SK-N-SH (cell line): ENCODE data around the gene AUTS2.

ENCODE experiments used
- CTCF ChIP-seq: fragments of 200-600 bp; sonication (generic); IDR thresholded peaks from 2 replicates; pipeline ENCODE4 v1.6.1; 2017; ENCODE audit warnings: antibody characterized with exemption, mild to moderate bottlenecking, moderate library complexity
- POLR2AphosphoS5 ChIP-seq: IDR thresholded peaks from 2 replicates; pipeline ENCODE4 v1.6.1; 2012; ENCODE audit warnings: low read depth, low read length
- RFX5 ChIP-seq: IDR thresholded peaks from 2 replicates; pipeline ENCODE4 v1.6.1; 2012; ENCODE audit warnings: mild to moderate bottlenecking, improper control_type of control experiment, low read length
- TEAD4 ChIP-seq: IDR thresholded peaks from 2 replicates; pipeline ENCODE4 v1.4.0; 2012; ENCODE audit warnings: mild to moderate bottlenecking, borderline replicate concordance; ENCODE audit not compliant: insufficient read depth

GRCh38 chr7:69754476-69754875 is 156.2 kb downstream of the AUTS2 start:
- TF ChIP-seq POLR2AphosphoS5: no peak
- TF ChIP-seq CTCF: no peak
- TF ChIP-seq RFX5: no peak
- TF ChIP-seq TEAD4: no peak
